ENCODE measurements around the gene MAPKAPK5.
"Not testable (repeated sequence)": the region's sequence is repeated elsewhere in the genome, so short reads cannot be mapped to it uniquely, and the experiment has no call there.

The MAPKAPK5 gene

GRCh38 chr12:111827907-111828306, 14.1 kb upstream of the MAPKAPK5 start:
- no peak for DNase-seq (ENCODE audit: low read depth in 2 of 2, low spot score in 1 of 2)

DNA sequence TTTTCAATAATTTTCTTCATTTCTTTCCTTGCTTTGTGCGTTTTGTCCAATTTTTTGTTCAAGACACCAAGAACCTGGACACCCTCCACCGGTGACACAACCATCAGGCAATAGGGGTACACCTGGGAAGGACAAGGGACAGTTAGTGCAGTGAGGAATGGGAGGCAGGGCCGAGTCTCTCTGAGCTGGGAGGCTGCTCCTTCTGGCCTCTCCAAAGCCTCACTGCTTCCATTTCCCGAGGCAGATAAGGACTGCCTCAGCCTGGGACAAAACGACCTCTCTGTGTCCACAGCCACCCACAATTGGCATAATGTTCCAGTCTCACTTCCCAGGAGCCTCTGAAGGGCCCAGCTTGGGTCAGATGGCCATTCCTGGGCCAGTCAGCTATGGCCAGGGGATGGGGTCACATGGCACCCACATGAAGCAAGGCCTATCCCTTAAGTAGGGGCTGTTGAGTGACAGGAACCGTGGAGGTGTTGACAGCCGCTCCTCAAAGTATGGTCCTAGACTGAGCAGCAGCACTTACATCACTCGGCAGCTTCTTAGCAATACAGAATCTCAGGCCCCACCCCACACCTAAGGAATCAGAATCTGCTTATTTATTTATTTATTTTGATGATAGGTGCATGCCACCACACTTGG, 13.6 kb upstream of the MAPKAPK5 start:
- no peak for DNase-seq (ENCODE audit: low read depth in 2 of 2, low spot score in 1 of 2)

DNA sequence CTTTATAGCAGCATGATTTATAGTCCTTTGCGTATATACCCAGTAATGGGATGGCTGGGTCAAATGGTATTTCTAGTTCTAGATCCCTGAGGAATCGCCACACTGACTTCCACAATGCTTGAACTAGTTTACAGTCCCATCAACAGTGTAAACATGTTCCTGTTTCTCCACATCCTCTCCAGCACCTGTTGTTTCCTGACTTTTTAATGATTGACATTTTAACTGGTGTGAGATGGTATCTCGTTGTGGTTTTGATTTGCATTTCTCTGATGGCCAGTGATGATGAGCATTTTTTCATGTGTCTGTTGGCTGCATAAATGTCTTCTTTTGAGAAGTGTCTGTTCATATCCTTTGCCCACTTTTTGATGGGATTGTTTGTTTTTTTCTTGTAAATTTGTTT, 12.4 kb upstream of the MAPKAPK5 start:
- DNase-seq (ENCODE audit: low read depth in 2 of 2, low spot score in 1 of 2), result not testable (repeated sequence)

- DNase-seq (ENCODE audit: low read depth in 2 of 2, low spot score in 1 of 2), result not testable (repeated sequence)
These were observed 7.2 kb upstream of the MAPKAPK5 start for GRCh38 chr12:111834740-111835386.

GRCh38 chr12:111835531-111836181, 6.4 kb upstream of the MAPKAPK5 start:
- DNase-seq (ENCODE audit: low read depth in 2 of 2, low spot score in 1 of 2), result not testable (repeated sequence)

DNA sequence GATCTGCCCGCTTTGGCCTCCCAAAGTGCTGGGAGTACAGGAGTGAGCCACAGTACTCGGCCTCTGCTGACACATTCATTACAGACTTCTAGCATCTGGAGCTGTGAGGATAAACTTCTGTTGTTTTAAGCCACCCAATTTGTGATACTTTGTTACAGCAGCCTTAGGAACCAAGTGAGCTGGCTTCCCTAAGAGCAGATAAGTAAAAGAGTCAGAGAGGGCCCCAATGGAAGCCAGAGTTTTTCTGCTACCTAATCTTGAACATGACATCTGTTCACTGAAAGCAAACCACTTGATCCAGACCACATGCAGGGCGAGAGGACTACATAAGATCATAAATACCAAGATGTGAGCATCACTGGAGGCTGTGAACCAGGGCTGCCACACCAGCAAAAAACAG, 3.7 kb upstream of the MAPKAPK5 start:
- no peak for DNase-seq (ENCODE audit: low read depth in 2 of 2, low spot score in 1 of 2)

GRCh38 chr12:111840807-111841206, 1.2 kb upstream of the MAPKAPK5 start:
- no peak for DNase-seq (ENCODE audit: low read depth in 2 of 2, low spot score in 1 of 2)

DNA sequence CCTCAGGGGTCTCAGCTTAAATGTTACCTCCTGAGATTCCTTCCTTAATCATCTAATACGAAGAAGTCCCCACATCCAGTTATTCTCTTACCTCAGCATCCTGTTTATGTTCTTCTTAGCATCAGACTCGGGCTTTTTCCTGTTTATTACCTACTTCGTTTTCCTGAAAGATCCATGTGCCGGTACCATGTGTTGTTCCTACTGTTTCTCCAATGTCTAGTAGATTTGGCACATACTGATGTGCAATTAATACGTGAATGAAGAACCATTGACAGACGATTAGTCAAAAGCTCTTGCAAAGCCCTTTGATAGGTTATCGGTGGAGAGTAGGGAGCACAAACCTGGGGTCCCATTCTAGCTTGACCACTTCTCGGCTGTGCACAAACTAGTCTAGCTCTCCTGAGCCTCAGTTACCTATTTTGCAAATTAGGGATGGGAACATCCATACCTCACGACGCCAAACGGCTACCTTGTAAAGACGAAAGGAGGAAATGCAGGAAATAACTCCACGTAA, 735 bp upstream of the MAPKAPK5 start:
- DNase-seq (ENCODE audit: low read depth in 2 of 2, low spot score in 1 of 2), result no peak

DNA sequence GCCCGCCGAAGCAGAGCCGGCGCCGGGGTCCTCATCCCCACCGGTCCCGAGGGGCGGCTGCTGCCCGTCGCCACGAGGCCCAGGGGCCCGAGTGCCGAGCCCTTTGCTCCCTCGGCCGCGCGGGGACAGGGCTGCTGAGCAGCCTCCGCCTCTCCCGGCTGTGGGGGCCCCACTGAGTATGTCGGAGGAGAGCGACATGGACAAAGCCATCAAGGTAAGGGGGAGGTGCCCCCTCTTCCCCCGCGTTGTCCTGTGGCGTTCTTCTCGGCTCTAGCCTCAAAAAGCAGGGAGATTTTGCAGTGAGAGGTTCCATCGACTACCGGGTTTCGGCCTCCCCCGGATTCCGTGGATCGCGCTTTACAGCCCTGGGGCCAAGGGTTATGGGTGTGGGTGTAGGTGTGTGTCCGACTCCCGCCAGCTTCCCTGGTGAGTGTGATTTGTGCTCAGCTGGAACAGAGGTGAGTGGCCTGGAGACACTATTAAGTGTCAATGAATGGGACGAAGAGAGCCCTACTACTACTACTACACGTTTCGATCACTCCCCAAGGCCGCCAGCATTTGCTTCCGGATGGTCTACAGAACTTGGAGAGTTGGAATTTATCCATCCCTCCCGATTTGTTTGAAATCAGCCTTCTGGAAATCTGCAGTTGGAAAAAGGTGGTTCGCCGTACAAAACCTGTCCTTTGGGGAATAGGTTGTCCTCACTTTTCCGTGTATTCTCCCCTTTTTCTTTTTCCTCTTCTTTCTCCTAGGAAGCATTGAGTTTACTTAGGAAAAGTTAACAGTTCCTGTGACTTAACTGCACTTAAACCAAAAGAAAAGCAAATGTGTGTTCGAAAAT, 748 bp downstream of the MAPKAPK5 start:
- no peak for DNase-seq (ENCODE audit: low read depth in 2 of 2, low spot score in 1 of 2)

- no peak for DNase-seq (ENCODE audit: low read depth in 2 of 2, low spot score in 1 of 2)
These were observed 4.0 kb downstream of the MAPKAPK5 start for GRCh38 chr12:111846016-111846415.

DNA sequence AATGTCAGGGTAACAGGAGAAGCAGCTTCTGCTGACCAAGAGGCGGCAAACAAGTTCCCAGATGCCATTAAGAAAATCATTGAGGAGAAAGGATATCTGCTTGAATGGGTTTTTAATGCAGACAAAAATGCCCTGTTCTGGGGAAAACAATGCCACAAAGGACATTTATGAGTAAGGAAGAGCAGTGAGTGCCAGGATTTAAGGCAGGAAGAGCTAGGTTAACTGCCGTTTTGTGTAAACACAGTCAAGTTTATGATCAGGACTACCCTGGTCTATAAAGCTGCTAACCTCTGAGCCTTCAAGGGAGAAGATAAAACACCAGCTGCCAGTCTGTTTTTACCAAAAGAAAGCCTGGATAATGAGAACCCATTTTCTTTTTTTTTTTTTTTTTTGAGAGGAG, 8.5 kb downstream of the MAPKAPK5 start:
- no peak for DNase-seq (ENCODE audit: low read depth in 2 of 2, low spot score in 1 of 2)

DNA sequence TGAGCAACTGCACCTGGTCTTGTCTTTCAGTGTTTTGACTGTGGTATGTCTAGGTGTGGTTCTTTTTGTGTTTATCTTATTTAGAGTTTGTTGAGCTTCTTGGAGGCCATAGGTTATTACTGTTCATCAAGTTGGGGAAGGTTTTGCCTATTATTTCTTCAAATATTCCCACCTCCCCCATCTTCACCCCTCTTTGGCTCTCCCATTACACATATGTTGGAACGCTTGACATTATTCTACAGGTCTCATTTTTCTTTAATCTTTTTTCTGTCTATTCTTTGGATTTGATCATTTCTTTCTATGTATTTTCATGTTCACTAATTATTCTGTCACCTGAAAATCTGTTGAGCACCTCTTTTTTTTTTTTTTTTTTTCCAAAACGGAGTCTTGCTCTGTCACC, 16.2 kb downstream of the MAPKAPK5 start:
- no peak for DNase-seq (ENCODE audit: low read depth in 2 of 2, low spot score in 1 of 2)

GRCh38 chr12:111858778-111859177, 16.8 kb downstream of the MAPKAPK5 start:
- no peak for DNase-seq (ENCODE audit: low read depth in 2 of 2, low spot score in 1 of 2)

- no peak for DNase-seq (ENCODE audit: low read depth in 2 of 2, low spot score in 1 of 2)
These were observed 22.9 kb downstream of the MAPKAPK5 start for GRCh38 chr12:111864913-111865312.

DNA sequence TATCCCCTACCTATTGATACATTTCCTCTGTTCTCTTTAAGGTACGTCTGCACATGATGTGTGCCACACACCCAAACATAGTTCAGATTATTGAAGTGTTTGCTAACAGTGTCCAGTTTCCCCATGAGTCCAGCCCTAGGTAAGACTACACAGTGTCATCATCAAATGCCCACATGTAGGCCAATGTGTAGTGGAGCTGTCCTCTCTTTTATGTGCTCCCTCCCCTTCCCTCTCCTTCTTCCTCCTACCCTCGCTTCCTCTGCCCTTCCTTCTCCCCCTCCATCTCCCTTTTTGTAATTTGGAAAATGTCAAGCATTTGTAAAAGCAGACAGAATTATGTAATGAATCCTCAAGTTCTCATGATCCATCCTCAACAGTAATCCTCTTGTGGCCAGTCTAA, 25.5 kb downstream of the MAPKAPK5 start:
- no peak for DNase-seq (ENCODE audit: low read depth in 2 of 2, low spot score in 1 of 2)

GRCh38 chr12:111868676-111869588, 26.9 kb downstream of the MAPKAPK5 start:
- no peak for DNase-seq (ENCODE audit: low read depth in 2 of 2, low spot score in 1 of 2)

- no peak for DNase-seq (ENCODE audit: low read depth in 2 of 2, low spot score in 1 of 2)
These were observed 27.6 kb downstream of the MAPKAPK5 start for GRCh38 chr12:111869671-111870070.

GRCh38 chr12:111870216-111870615, 28.2 kb downstream of the MAPKAPK5 start:
- no peak for DNase-seq (ENCODE audit: low read depth in 2 of 2, low spot score in 1 of 2)

DNA sequence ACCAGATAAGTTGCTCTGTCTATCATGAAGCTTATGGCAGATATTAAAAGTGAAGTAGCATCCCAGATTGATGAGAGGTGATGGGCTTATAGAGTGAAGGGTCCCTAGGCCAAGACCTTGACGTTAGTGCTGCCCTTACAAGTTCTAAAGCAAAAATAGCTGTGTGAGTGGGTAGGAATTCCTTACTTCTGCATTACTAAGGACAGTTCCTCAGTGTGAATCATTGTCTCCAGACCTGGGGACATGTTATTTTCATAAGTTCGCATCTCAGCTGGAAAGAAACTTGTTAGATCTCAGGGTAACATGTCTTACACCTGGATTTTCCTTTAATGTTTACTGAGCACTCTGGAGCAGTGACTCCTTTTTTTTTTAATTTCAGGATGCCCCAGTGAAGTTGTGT, 28.7 kb downstream of the MAPKAPK5 start:
- DNase-seq (ENCODE audit: low read depth in 2 of 2, low spot score in 1 of 2), result no peak

GRCh38 chr12:111873113-111873512, 31.1 kb downstream of the MAPKAPK5 start:
- no peak for DNase-seq (ENCODE audit: low read depth in 2 of 2, low spot score in 1 of 2)
